WTC11 (cell line): ENCODE measurements around the gene RHOT1. TPM values are rescaled to one million over a fixed set of nuclear protein-coding genes. Genes with fewer than 3 reads are reported as not detected.

Experiments
- ATAC-seq: fragments of 200-7000 bp; cut with Tn5 transposase; 2 replicates; pipeline ENCODE4 v1.10.0; 2021; ENCODE audit warnings: mild to moderate bottlenecking, moderate library complexity
- CTCF ChIA-PET: fragments of 300-600 bp; sonication (Branson Sonifier 250); formaldehyde crosslinking; loops from one replicate; lab custom pipeline; 2021; ENCODE audit warnings: antibody characterized with exemption; lab: Charles Lee
- POLR2A ChIA-PET: fragments of 350-600 bp; sonication (Branson Sonifier 250); formaldehyde crosslinking; loops from one replicate; lab custom pipeline; 2021; ENCODE audit warnings: antibody characterized with exemption; lab: Charles Lee
- DNase-seq: peaks from one replicate; pipeline ENCODE4 v3.0.0; 2021; ENCODE audit warnings: low spot score
- H3K27ac Mint-ChIP-seq: 2 replicates; pipeline ENCODE4 v1.8.0; 2021; ENCODE audit warnings: mixed read lengths
- H3K27me3 Mint-ChIP-seq: 2 replicates; pipeline ENCODE4 v1.8.0; 2021; ENCODE audit warnings: low read depth, mild to moderate bottlenecking, moderate library complexity, mixed read lengths
- H3K36me3 Mint-ChIP-seq: 2 replicates; pipeline ENCODE4 v1.8.0; 2021; ENCODE audit warnings: mixed read lengths
- H3K4me1 Mint-ChIP-seq: 2 replicates; pipeline ENCODE4 v1.8.0; 2022; ENCODE audit warnings: mixed read lengths
- H3K4me3 Mint-ChIP-seq: 2 replicates; pipeline ENCODE4 v1.8.0; 2021; ENCODE audit warnings: mild to moderate bottlenecking, moderate library complexity, mixed read lengths
- H3K9me3 Mint-ChIP-seq: 2 replicates; pipeline ENCODE4 v1.8.0; 2021; ENCODE audit warnings: mixed read lengths
- ESRRA ChIP-seq: sonication (generic); formaldehyde crosslinking; IDR thresholded peaks from 2 replicates; pipeline ENCODE4 v1.8.1; 2022; ENCODE audit warnings: mild to moderate bottlenecking, missing genetic modification reagents, borderline replicate concordance
- FOXJ3 ChIP-seq: sonication (generic); formaldehyde crosslinking; IDR thresholded peaks from 2 replicates; pipeline ENCODE4 v1.9.0; 2021; ENCODE audit warnings: missing genetic modification reagents, mild to moderate bottlenecking, borderline replicate concordance
- FOXK1 ChIP-seq: sonication (generic); formaldehyde crosslinking; IDR thresholded peaks from 2 replicates; pipeline ENCODE4 v1.8.0; 2022; ENCODE audit warnings: mild to moderate bottlenecking, moderate library complexity, missing genetic modification reagents
- FOXP1 ChIP-seq: sonication (generic); formaldehyde crosslinking; IDR thresholded peaks from 2 replicates; pipeline ENCODE4 v1.8.0; 2022; ENCODE audit warnings: missing genetic modification reagents, mild to moderate bottlenecking, moderate library complexity, borderline replicate concordance
- IRF2 ChIP-seq: sonication (generic); formaldehyde crosslinking; IDR thresholded peaks from 2 replicates; pipeline ENCODE4 v1.8.0; 2022; ENCODE audit warnings: low read depth, missing genetic modification reagents, borderline replicate concordance
- MYBL2 ChIP-seq: sonication (generic); formaldehyde crosslinking; IDR thresholded peaks from 2 replicates; pipeline ENCODE4 v1.8.1; 2023; ENCODE audit warnings: mild to moderate bottlenecking, moderate library complexity, missing genetic modification reagents
- NFYB ChIP-seq: sonication (generic); formaldehyde crosslinking; conservative IDR thresholded peaks from 2 replicates; pipeline ENCODE4 v1.8.0; 2022; ENCODE audit warnings: low read depth, missing genetic modification reagents
- NR2C2 ChIP-seq: sonication (generic); formaldehyde crosslinking; IDR thresholded peaks from 2 replicates; pipeline ENCODE4 v1.8.0; 2022; ENCODE audit warnings: mild to moderate bottlenecking, missing genetic modification reagents
- SP1 ChIP-seq: sonication (generic); formaldehyde crosslinking; conservative IDR thresholded peaks from 2 replicates; pipeline ENCODE4 v1.8.1; 2022; ENCODE audit warnings: missing genetic modification reagents
- ZNF138 ChIP-seq: sonication (generic); formaldehyde crosslinking; conservative IDR thresholded peaks from 2 replicates; pipeline ENCODE4 v1.8.1; 2022; ENCODE audit warnings: mild to moderate bottlenecking, moderate library complexity, missing genetic modification reagents
- ZNF423 ChIP-seq: fragments of 250-450 bp; sonication (Bioruptor Pico); IDR thresholded peaks from 2 replicates; pipeline ENCODE4 v2.1.2; 2022; ENCODE audit warnings: mild to moderate bottlenecking, moderate library complexity
- ZNF671 ChIP-seq: fragments of 250-450 bp; sonication (Bioruptor Pico); IDR thresholded peaks from 2 replicates; pipeline ENCODE4 v1.8.0; 2021; ENCODE audit warnings: mild to moderate bottlenecking
- total RNA-seq: library from RNA; stranded (reverse); gene quantifications from 3 replicates; pipeline ENCODE4 v1.2.3, GENCODE V29; 2021
- TF ChIP-seq, protein P1 (sequence below): sonication (generic); formaldehyde crosslinking; conservative IDR thresholded peaks from 2 replicates; pipeline ENCODE4 v1.8.1; 2023; ENCODE audit warnings: mild to moderate bottlenecking, low read depth, missing genetic modification reagents, moderate library complexity
- TF ChIP-seq, protein P2 (sequence below): fragments of 250-450 bp; sonication (Bioruptor Pico); IDR thresholded peaks from 2 replicates; pipeline ENCODE4 v1.9.0; 2021; ENCODE audit warnings: mild to moderate bottlenecking, borderline replicate concordance
- TF ChIP-seq, protein P3 (sequence below): sonication (generic); formaldehyde crosslinking; conservative IDR thresholded peaks from 2 replicates; pipeline ENCODE4 v1.8.1; 2022; ENCODE audit warnings: mild to moderate bottlenecking, missing genetic modification reagents
- TF ChIP-seq, protein P4 (sequence below): fragments of 200-600 bp; IDR thresholded peaks from 2 replicates; pipeline ENCODE4 v1.8.0; 2022; ENCODE audit warnings: antibody characterized with exemption
- TF ChIP-seq, protein P5 (sequence below): sonication (generic); formaldehyde crosslinking; IDR thresholded peaks from 2 replicates; pipeline ENCODE4 v1.8.0; 2023; ENCODE audit warnings: missing genetic modification reagents
- TF ChIP-seq, protein P6 (sequence below): sonication (generic); formaldehyde crosslinking; IDR thresholded peaks from 2 replicates; pipeline ENCODE4 v1.8.0; 2022; ENCODE audit warnings: mild to moderate bottlenecking, missing genetic modification reagents

The RHOT1 gene
- total RNA-seq, 1 experiment from 2014 or later, result 28.9 TPM

DNA sequence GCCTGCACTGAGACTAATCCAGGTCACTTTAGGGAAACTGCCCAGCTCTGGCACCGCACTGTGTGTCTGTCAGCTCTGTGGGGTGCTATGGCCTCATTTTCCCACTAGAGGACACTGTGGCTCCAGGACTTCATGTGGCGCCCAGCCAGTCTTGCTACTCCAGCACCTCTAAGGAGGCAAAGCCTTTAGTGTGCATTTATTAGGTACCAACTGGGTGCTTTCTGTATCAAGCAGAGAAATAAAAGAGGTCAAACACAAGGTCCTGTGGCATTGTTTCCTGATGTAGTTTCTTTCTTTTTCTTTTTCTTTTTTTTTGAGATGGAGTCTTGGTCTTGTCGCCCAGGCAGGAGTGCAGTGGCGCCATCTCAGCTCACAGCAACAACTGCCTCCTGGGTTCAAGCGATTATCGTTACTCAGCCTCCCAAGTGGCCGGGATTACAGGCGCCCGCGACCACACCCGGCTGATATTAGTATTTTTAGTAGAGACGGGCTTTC, 110.9 kb downstream of the RHOT1 start:
- peak; percentile 90 for DNase-seq
- peak; percentile 99 for ATAC-seq
- Mint-ChIP-seq H3K36me3 (no peaks in the 10 kb centered on the region), H3K27ac (no peak overlapping the region), H3K4me3 (no peak overlapping the region), H3K4me1 (peaks cover 11% of the 10 kb centered on the region), H3K27me3 (no peaks in the 10 kb centered on the region), H3K9me3 (no peaks in the 10 kb centered on the region)
- TF ChIP-seq IRF2 (no peak), ZNF138 (no peak), ESRRA (CRISPR knock-in tag) (no peak), ZNF671 (no peak), NFYB (CRISPR knock-in tag) (no peak), NR2C2 (no peak), FOXJ3 (CRISPR knock-in tag) (no peak), SP1 (CRISPR knock-in tag) (0 out of 2 replicates have a peak, but pooled peaks have one; percentile 27), FOXP1 (no peak), MYBL2 (no peak), FOXK1 (CRISPR knock-in tag) (no peak), ZNF423 (CRISPR knock-in tag) (no peak)
- TF ChIP-seq, protein P1, sequence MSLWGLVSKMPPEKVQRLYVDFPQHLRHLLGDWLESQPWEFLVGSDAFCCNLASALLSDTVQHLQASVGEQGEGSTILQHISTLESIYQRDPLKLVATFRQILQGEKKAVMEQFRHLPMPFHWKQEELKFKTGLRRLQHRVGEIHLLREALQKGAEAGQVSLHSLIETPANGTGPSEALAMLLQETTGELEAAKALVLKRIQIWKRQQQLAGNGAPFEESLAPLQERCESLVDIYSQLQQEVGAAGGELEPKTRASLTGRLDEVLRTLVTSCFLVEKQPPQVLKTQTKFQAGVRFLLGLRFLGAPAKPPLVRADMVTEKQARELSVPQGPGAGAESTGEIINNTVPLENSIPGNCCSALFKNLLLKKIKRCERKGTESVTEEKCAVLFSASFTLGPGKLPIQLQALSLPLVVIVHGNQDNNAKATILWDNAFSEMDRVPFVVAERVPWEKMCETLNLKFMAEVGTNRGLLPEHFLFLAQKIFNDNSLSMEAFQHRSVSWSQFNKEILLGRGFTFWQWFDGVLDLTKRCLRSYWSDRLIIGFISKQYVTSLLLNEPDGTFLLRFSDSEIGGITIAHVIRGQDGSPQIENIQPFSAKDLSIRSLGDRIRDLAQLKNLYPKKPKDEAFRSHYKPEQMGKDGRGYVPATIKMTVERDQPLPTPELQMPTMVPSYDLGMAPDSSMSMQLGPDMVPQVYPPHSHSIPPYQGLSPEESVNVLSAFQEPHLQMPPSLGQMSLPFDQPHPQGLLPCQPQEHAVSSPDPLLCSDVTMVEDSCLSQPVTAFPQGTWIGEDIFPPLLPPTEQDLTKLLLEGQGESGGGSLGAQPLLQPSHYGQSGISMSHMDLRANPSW (CRISPR knock-in tag), result no peak
- TF ChIP-seq, protein P2, sequence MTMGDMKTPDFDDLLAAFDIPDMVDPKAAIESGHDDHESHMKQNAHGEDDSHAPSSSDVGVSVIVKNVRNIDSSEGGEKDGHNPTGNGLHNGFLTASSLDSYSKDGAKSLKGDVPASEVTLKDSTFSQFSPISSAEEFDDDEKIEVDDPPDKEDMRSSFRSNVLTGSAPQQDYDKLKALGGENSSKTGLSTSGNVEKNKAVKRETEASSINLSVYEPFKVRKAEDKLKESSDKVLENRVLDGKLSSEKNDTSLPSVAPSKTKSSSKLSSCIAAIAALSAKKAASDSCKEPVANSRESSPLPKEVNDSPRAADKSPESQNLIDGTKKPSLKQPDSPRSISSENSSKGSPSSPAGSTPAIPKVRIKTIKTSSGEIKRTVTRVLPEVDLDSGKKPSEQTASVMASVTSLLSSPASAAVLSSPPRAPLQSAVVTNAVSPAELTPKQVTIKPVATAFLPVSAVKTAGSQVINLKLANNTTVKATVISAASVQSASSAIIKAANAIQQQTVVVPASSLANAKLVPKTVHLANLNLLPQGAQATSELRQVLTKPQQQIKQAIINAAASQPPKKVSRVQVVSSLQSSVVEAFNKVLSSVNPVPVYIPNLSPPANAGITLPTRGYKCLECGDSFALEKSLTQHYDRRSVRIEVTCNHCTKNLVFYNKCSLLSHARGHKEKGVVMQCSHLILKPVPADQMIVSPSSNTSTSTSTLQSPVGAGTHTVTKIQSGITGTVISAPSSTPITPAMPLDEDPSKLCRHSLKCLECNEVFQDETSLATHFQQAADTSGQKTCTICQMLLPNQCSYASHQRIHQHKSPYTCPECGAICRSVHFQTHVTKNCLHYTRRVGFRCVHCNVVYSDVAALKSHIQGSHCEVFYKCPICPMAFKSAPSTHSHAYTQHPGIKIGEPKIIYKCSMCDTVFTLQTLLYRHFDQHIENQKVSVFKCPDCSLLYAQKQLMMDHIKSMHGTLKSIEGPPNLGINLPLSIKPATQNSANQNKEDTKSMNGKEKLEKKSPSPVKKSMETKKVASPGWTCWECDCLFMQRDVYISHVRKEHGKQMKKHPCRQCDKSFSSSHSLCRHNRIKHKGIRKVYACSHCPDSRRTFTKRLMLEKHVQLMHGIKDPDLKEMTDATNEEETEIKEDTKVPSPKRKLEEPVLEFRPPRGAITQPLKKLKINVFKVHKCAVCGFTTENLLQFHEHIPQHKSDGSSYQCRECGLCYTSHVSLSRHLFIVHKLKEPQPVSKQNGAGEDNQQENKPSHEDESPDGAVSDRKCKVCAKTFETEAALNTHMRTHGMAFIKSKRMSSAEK (CRISPR knock-in tag), result no peak
- TF ChIP-seq, protein P3, sequence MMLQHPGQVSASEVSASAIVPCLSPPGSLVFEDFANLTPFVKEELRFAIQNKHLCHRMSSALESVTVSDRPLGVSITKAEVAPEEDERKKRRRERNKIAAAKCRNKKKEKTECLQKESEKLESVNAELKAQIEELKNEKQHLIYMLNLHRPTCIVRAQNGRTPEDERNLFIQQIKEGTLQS, result no peak
- TF ChIP-seq, protein P4, sequence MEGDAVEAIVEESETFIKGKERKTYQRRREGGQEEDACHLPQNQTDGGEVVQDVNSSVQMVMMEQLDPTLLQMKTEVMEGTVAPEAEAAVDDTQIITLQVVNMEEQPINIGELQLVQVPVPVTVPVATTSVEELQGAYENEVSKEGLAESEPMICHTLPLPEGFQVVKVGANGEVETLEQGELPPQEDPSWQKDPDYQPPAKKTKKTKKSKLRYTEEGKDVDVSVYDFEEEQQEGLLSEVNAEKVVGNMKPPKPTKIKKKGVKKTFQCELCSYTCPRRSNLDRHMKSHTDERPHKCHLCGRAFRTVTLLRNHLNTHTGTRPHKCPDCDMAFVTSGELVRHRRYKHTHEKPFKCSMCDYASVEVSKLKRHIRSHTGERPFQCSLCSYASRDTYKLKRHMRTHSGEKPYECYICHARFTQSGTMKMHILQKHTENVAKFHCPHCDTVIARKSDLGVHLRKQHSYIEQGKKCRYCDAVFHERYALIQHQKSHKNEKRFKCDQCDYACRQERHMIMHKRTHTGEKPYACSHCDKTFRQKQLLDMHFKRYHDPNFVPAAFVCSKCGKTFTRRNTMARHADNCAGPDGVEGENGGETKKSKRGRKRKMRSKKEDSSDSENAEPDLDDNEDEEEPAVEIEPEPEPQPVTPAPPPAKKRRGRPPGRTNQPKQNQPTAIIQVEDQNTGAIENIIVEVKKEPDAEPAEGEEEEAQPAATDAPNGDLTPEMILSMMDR, result peak; percentile 96
- TF ChIP-seq, protein P5, sequence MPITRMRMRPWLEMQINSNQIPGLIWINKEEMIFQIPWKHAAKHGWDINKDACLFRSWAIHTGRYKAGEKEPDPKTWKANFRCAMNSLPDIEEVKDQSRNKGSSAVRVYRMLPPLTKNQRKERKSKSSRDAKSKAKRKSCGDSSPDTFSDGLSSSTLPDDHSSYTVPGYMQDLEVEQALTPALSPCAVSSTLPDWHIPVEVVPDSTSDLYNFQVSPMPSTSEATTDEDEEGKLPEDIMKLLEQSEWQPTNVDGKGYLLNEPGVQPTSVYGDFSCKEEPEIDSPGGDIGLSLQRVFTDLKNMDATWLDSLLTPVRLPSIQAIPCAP (CRISPR knock-in tag), result no peak
- TF ChIP-seq, protein P6, sequence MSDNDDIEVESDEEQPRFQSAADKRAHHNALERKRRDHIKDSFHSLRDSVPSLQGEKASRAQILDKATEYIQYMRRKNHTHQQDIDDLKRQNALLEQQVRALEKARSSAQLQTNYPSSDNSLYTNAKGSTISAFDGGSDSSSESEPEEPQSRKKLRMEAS (CRISPR knock-in tag), result no peak
- CTCF ChIA-PET, result interaction anchor here (0.6 to 4.3 kb wide), 43 partner anchors 8 to 406 kb away, joined by 3 to 40 read pairs (median 5); partner anchors contain the start of genes C17orf75, LRRC37B and PSMD11
- POLR2A ChIA-PET, result interaction anchor here (0.8 to 1.2 kb wide), 3 partner anchors 13 to 66 kb away, joined by 3 to 5 read pairs (median 3); no protein-coding TSS in a partner anchor
